ENCODE results near the gene PRSS57. TPM values are rescaled to one million over a fixed set of nuclear protein-coding genes. Genes with fewer than 3 reads are reported as not detected.

PRSS57 gene
- total and polyA plus RNA-seq, 2 of the 13 experiments (the other 11 are each of a cell fraction or from before 2014, with no cell fraction given): 0.12 TPM; not detected in 1

- no peak for FAIRE-seq
These were observed 12.5 kb downstream of the PRSS57 start for GRCh38 chr19:682678-683320.

GRCh38 chr19:681029-682019 is 13.9 kb downstream of the PRSS57 start:
- Histone ChIP-seq H3K9ac (ENCODE audit: insufficient read depth, low read depth, low read length) (no peak overlapping the region), H3K9me3 (ENCODE audit: low read length) (no peaks in the 10 kb centered on the region), H3K36me3 (replicated peaks in 1 of 2; ENCODE audit: control insufficient read depth in 1 of 2, insufficient read depth in 2 of 2, low read length in 2 of 2) (no peaks in the 10 kb centered on the region), H3K79me2 (ENCODE audit: insufficient read depth, low read length) (no peaks in the 10 kb centered on the region), H3K4me3 (replicated peaks in 1 of 3; ENCODE audit: insufficient read depth in 1 of 3, low read depth in 2 of 3, low read length in 3 of 3) (peak overlapping the region in 1 of 3 experiments; percentile 76; a peak in 2 of 6 replicates), H3K27me3 (ENCODE audit: control insufficient read depth in 1 of 2, insufficient read depth in 2 of 2, low read length in 2 of 2) (peaks cover 0 to 4% of the 10 kb centered on the region in 2 experiments; a peak in 1 of 5 replicates), H3K27ac (ENCODE audit: extremely low read length, insufficient read depth, low read length) (peak overlapping the region; percentile 82), H4K20me1 (ENCODE audit: insufficient read depth, low read length) (no peaks in the 10 kb centered on the region), H2AFZ (ENCODE audit: low read length) (no peak overlapping the region), H3K4me2 (ENCODE audit: low read depth, low read length) (peak overlapping the region; percentile 77; the same call in 1 of the 2 replicates), H3K4me1 (ENCODE audit: insufficient read depth, low read length) (peaks cover 33% of the 10 kb centered on the region)
- in situ Hi-C loops (cut with HindIII; ENCODE audit: extremely low pct_ligation_motif_present, low pct_unique_long_range_greater_than_20kb) (no loop called here), intact Hi-C loops (cut with micrococcal nuclease; ENCODE audit: unreplicated experiment) (no loop called here)
- ChIA-PET CTCF (ENCODE audit: low intra/inter-chr PET ratio, low total read pairs) (interaction anchor here (0.6 to 2.2 kb wide), 2 partner anchors 10 to 17 kb away, joined by 3 to 13 read pairs; no protein-coding TSS in a partner anchor), POLR2A (interaction anchor here (0.7 to 5.3 kb wide), 11 partner anchors 11 to 171 kb away, joined by 3 to 56 read pairs (median 8); partner anchors contain the start of genes PALM and RNF126)
- BruUV-seq (replicated peaks): no TSS peak
- WGBS (ENCODE audit: low lambda C conversion rate): 73% methylated on average over 25 of the region's 54 CpGs
- no peak for FAIRE-seq
- ATAC-seq: no peak; the same call in 2 of the 3 replicates
- DNase-seq (ENCODE audit: low spot score): no peak
- TF ChIP-seq PAXIP1 (CRISPR knock-in tag; conservative IDR thresholded peaks at IDR 0.05): no peak
- peak; percentile 49; the same call in 1 of the 2 replicates for TF ChIP-seq HIVEP1 (CRISPR knock-in tag; IDR thresholded peaks at IDR 0.05)
- TF ChIP-seq HMGA1 (CRISPR knock-in tag; conservative IDR thresholded peaks at IDR 0.05): no peak
- TF ChIP-seq RXRA (CRISPR knock-in tag; IDR thresholded peaks at IDR 0.05): peak; percentile 46; the same call in 1 of the 2 replicates
- no peak for TF ChIP-seq STAG1 (CRISPR knock-in tag; IDR thresholded peaks at IDR 0.05)
- no peak for TF ChIP-seq ZNF326 (CRISPR knock-in tag; IDR thresholded peaks at IDR 0.05; ENCODE audit: borderline replicate concordance)
- TF ChIP-seq ZNF597 (CRISPR knock-in tag; IDR thresholded peaks at IDR 0.05): no peak
- 0 out of 2 replicates have a peak, but pooled peaks have one; percentile 10 for TF ChIP-seq ZNF143 (CRISPR knock-in tag; IDR thresholded peaks at IDR 0.05)
- TF ChIP-seq ZNF598 (CRISPR knock-in tag; IDR thresholded peaks at IDR 0.05; ENCODE audit: borderline replicate concordance): no peak

More at GRCh38 chr19:682678-683320, 12.5 kb downstream of the PRSS57 start:
- Histone ChIP-seq H4K20me1 (ENCODE audit: insufficient read depth, low read length) (no peaks in the 10 kb centered on the region), H3K36me3 (replicated peaks in 1 of 2; ENCODE audit: control insufficient read depth in 1 of 2, insufficient read depth in 2 of 2, low read length in 2 of 2) (no peaks in the 10 kb centered on the region), H3K4me1 (ENCODE audit: insufficient read depth, low read length) (peaks cover 29% of the 10 kb centered on the region), H3K4me2 (ENCODE audit: low read depth, low read length) (no peak overlapping the region), H3K9me3 (ENCODE audit: low read length) (no peaks in the 10 kb centered on the region), H2AFZ (ENCODE audit: low read length) (no peak overlapping the region), H3K27me3 (ENCODE audit: control insufficient read depth in 1 of 2, insufficient read depth in 2 of 2, low read length in 2 of 2) (no peaks in the 10 kb centered on the region), H3K4me3 (replicated peaks in 1 of 3; ENCODE audit: insufficient read depth in 1 of 3, low read depth in 2 of 3, low read length in 3 of 3) (no peak overlapping the region), H3K79me2 (ENCODE audit: insufficient read depth, low read length) (no peaks in the 10 kb centered on the region), H3K9ac (ENCODE audit: insufficient read depth, low read depth, low read length) (no peak overlapping the region), H3K27ac (ENCODE audit: extremely low read length, insufficient read depth, low read length) (no peak overlapping the region)
- TF ChIP-seq RBFOX2 (IDR thresholded peaks at IDR 0.05; ENCODE audit: low read depth, low read length) (peak; percentile 18; the same call in 1 of the 2 replicates), SOX13 (IDR thresholded peaks at IDR 0.05) (no peak), SOX13 (CRISPR knock-in tag; conservative IDR thresholded peaks at IDR 0.05 in 1 of 2, IDR thresholded peaks at IDR 0.05 in 1 of 2) (no peak)
- intact Hi-C loops (cut with micrococcal nuclease; ENCODE audit: unreplicated experiment): no loop called here
- no peak for ATAC-seq
- ChIA-PET POLR2A (interaction anchor here (1.2 kb wide), 1 partner anchor 21 kb away, joined by 6 read pairs; no protein-coding TSS in a partner anchor), CTCF (ENCODE audit: low intra/inter-chr PET ratio, low total read pairs) (no interaction called here)
- no TSS peak for BruUV-seq (replicated peaks)
- WGBS (ENCODE audit: low lambda C conversion rate): 84% methylated on average over 8 of the region's 25 CpGs
- DNase-seq (ENCODE audit: low spot score): no peak
- in situ Hi-C loops (cut with HindIII; ENCODE audit: extremely low pct_ligation_motif_present, low pct_unique_long_range_greater_than_20kb): no loop called here

Measured in HepG2 (cell line).